Stimulated activated CD4-positive, alpha-beta T cell treated with anti-CD3 and anti-CD28 coated beads, Interleukin-12 subunit alpha, Interleukin-12 subunit beta, amount 100 ng/mL, for 48 hours (primary cell): ENCODE results near the gene GBX2.

Experiments
- DNase-seq, 3 donors: peaks; one replicate each; pipeline ENCODE4 v3.0.0-alpha.2; 2020; ENCODE audit warnings: low read depth in 2 of 3, low spot score in 1 of 3

GBX2 gene

DNA sequence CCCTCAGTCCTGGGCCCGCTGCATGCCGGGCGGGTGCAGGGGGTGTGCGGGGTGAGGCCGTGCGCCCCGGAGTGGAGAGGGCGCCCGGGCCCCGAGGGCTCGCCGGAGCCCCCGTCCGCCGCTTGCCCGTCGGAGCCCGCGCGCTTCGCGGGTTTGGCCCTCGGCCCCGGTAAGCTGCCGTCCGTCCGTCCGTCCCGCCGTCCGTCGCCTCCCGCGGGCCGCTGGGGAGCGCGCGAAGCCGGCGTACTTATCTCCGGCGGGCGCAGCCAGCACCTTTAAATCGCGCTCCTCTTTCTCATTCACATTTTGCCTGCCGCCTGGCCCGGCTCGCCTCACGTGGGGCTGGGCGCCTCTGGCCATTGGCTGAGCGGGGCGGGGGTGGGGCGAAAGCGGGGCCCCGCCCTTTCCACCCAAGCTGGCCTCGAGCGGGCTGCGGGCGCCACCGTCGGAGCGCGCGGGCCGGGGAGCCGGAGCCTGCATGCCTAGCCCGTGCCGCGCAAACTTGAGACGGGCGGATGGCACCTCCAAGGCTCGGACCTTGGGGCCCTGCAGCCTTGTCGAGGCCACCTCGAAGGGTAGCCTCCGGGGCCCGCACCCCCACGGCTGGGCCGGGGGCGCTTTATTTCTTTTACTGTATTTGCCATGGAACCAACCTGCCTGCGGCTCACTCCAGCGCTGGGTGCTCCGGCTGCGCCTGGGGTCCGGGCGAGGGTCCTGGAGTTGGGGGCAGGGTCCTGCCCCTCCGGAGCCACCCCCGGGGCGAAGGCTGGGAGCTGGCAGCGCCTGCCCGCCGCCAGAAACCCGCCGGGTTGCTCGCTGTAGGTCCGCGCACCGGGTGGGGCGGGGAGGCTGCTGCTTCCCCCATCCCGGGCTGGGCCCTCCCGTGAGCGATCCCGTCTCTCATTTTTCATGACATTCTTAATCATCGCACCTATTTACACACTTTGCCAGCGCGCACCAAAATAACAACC is at the start of gene GBX2:
TSS of gene GBX2 (minus strand) at position 277 of the 971 bp plus-strand sequence. CDS start 415 bp downstream, outside the sequence.
- no peak for DNase-seq

DNA sequence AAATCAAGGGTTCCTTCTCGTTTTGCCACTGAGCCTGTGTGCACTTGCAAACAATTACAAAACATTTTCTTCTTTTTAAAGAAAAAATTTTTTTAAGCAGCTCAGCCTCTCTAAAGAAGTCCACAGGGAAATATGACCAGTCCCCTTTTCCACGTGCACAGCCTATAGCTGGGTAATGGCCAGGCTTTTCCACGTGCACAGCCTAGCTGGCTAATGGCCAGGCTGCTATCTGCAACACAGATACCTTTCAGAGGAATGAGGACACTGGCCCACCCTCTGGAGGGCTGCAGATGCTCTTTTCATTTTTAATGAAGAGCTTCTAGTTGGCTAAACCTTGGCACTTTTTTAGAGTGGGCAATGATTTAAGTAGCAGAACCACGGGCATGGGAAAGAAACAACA is 49.7 kb upstream of the GBX2 start:
- no peak for DNase-seq

DNA sequence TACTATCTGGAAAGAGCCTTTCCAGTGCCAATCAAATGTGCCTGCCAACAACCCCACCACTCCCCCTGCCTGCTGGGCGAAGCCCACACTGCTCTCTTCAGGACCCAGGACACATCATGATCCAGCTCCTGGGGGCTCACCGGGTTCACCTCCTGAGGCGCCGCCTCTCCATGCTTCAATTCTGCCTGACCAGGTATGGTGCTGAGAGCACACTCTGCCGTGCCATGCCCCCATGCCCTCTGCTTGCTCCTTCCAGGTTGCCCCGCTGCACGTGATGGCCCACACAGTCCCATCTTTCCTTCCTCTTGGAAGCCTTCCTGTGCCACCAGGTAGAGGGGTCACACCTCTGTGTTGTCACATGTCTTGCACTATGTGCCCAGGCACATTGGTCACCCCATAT is 48.5 kb upstream of the GBX2 start:
- no peak for DNase-seq

DNA sequence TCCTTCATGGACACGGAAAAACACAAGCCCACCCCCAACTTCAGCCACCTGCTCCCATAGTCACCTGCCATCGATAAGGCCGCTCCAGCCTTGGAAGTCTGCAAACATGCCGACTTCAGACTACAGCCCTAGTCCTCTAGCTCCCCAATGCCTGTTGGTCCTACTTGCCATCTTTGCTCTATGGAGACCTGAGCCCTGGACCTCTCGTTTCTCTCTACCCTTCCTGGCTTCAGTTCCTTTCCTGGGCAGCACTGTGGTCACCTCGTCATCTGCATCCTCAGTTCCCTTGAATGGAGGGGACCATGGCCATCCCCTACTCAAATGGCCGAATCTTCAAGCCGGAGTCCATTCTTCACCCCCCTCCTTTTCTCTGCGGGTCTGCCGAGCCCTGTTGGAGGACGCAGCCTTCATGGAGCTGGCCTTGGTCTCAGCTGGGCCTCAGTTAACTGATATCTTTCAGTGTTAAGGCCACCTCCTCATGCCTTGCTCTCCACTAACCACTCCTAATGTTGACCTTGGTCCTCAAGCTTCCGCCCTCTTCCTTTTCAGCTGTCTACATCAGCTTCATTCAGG is 47.7 kb upstream of the GBX2 start:
- DNase-seq, result no peak

DNA sequence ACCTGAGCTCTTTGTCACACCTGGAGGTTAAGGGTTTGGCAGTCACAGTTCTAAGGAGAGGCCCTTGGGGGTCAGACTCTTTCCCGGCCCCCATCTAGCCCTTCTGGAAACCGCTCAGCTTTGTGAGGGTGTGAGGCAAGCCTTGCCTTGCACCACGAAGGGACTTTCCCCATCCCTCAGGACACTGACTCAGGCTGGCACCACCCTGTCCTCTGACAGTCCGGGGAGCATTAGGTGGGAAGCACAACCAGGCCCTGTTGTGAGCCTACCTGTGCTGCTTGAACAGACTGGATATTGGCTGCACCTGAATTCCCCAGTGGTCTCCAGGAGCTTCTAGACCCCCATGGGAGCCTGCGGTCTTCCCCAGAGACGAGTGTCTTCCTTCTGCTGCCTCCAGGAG is 47.0 kb upstream of the GBX2 start:
- no peak for DNase-seq

DNA sequence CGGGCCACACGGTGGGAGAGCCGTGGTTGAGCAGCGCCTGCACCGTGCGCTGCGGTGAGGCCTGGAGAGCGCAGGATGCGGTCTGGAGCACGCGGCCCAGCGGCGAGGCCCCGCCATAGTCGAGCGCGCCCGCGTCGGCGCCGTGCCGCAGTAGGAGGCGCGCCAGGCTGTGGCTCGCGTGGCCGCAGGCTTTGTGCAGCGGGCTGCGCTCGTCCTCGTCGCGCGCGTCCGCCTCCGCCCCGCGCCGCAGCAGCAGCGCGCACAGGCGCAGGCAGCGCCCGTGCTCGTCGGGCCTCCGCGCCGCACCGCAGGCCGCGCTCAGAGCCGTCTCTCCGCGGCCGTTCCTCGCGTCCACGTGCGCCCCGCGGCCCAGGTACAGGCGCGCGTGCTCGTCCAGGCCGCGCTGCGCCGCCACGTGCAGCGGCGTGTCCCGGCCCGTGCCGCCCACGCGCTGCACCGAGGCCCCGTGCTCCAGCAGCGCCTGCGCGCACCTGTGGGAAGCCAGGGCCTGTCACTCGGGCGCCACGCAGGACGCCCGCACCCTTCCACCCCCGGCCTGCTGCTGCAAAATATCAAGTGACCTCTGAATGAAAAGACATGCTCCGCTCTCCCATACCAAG is 46.3 kb upstream of the GBX2 start:
- no peak for DNase-seq

DNA sequence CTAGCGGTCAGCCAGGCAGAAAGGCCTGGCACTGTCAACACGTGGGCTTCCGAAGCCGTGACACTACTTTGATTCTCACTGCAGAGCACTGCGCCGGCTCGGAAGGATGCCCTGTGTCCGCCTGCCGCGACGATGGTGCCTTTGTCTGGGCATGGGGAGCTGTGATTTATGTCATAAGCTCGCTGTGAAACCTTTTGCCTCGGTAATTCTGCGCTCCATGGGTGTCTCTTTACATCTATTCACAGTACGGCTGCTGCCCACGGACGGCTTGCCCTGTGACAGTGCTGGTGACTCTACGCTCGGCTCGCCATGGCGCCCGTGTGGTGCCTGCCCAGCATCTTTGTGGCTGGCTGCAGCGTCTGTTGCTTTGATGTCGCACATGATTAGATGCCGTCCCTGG is 43.1 kb upstream of the GBX2 start:
- no peak for DNase-seq

DNA sequence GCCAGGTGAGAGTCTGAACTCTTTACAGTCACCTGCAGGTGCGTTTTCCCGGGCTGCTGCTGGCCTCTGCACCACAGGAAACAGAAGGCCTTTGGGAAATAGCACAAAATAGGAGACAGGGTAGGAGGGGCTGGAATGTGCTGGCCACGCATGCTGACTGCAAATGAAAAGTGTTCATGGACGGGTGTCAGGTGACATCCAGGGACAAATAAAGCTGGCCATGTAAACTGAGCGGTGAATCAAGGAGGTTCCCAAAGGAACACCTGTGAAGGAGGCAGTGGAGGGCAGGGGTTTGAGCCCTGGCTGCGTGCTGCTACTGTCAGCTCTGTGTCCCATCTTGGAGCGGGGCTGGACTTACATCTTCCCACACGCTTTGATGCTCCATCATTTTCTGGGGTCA is 42.4 kb upstream of the GBX2 start:
- DNase-seq, result no peak

DNA sequence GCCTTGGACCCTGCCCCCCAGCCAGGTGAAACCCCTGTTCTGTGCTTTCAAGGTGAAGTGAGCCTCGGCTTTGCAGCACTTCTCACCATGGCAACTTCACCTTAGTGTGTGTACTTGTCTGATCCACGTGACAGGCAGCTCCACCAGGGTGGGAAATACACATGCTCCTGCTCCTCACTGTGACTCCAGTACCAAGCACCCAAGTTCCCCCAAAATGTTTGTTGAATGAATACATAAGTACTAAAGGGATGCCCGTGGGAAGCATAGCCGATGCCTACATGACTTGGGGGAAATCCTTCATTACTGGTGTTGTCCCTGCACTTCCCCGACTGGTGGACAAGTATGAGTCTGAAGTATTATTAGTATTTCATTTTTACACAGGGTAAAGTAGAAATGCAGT is 41.8 kb upstream of the GBX2 start:
- DNase-seq, result no peak

DNA sequence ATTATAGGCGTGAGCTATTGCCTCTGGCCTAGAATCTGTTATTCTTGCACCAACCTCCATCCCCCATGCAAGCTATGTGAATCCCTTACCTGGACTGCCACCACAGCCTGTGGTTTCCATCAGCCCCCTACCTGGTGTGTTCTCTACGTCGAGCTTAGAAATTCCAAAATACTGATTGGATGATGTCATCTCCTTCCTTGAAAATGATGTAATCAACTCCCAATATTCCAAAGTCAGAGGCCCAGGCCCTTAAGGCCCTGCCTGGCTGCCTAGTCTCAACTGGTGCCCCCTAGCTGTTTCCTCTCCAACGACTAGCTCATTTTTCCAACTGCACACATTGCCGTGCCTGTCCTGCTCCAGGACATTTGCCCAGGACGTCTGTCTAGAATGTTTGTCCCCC is 41.3 kb upstream of the GBX2 start:
- DNase-seq, result no peak

DNA sequence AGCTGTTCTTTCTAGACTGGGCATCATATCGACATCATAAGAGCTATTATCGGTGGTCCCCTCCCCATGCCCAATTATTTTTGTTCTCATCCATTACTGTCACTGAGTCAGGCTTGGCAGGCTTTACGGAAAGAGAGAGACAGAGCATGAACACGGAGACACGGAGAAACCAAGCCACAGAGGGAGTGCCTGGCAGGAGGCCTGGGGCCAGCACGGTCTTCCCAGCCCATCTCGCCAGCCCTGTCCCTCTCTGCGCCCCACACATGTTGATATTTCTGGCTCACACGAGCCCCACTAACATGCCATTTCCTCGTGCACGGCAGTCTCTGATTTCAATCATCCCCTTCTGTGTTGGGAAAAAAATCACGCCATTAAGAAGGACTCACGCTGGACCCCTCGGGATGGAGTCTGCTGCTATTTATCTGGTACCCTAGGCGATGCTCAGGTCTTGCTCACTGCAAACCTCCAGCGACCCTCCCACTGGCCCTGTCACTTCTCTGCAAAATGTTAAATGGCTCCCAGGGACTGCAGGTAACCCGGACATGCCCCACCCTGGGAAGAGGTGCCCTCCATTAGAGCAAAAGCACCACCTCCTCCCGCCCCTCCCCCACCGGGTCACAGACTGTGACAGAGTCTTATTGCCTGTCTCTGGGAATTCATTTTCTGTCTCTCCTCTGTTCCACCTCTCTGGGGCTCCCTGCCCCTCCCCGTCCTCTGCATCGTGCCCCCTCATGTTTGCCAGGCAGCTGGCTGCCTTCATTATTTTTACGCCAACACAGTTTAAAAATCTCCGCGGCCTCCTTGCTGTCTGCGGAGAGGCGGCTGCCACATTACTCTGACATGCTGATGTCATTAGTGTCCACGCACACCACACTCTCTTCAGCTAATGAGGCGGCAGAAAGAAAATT is 40.1 kb upstream of the GBX2 start:
- no peak for DNase-seq

DNA sequence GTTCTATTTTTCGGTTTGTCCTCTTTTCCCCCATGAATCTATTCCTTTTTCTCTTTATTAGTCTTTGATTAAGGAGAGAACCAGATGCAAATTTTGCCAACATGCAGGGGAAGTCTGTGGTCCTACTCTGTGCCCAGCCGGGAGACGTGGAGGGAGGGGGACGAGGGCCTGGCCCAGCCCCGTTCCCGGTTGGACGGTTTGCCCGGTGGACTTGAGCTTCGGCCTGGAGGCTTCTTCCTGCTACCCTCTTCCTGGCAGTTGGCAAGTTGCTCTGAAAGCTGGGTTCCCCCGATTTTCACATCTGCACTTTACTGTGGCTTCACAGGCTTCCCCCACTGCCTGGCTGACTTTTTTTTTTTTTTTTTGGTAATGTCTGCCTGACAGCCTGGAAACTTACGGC is 39.3 kb upstream of the GBX2 start:
- no peak for DNase-seq

DNA sequence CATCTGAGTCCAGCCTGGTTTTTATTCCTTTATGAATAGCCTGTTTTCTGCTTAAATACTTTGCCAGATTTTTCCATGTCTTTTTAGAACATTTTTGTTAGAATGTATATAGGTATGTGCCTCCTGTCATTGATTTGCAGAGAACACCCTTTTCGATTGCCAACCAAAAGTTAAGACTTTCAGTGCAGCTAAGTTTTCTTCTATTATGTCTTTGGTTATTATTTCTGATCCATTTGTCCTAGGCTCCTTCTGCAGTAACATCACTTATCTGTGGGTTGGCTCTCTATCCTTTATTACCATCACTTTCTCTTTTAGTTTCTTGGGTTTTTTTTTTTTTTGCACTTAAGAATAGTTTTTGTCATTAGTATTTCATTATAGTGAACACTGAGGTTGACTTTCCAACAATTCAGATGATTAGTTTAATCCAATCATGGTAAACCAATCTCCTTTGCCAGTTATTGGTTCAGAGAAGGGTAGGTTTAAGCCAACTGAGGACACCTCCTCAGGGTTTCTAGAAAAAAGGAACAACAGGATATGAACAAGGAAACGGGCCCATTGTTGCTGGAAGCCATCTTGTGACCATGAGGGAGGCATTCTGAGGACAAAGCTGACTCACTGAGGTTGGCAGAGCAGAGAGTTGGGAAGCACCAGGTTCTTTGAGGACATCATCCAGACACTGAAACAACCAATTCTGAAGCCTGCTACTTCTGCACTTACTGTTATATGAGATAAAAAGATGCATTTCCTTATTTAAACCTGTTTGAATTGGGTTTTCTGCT is 37.9 kb upstream of the GBX2 start:
- no peak for DNase-seq

DNA sequence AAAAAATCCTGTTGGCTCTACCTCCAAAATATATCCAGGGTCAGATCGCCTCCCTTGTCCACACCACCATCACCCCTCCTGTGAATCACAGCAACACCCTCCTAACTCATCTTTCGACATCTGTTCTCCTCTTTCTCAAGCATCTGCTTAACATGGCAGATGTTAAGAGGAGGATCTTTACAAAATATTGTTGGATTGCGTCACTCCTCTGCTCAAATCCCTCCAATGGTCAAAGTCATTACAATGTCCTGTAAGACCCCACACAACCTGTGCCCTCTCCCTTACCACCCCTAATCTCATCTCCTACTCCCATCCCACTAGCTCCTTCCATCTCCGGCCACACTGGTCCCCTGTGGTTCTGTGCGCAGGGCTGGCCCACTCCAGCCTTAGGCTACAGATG is 36.8 kb upstream of the GBX2 start:
- DNase-seq, result no peak

DNA sequence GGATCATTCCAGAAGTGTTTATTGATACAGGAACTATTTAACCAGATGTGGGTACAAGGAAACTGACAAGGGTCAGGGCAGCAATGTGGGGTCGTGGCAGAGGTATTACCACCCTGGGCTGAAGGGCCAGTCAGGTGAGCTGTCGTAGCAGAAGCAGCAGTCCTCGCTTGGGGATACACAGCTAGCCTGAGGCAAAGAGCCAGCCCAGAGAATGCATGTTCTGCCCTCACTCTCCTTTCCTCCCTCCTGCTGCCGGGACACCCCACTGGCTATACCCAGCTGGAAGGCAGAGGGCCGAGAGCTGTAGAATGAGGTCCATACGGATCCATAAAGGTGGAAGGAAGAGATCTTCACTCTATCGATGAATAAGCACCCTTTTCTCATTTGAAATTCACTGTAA is 32.2 kb upstream of the GBX2 start:
- no peak for DNase-seq

DNA sequence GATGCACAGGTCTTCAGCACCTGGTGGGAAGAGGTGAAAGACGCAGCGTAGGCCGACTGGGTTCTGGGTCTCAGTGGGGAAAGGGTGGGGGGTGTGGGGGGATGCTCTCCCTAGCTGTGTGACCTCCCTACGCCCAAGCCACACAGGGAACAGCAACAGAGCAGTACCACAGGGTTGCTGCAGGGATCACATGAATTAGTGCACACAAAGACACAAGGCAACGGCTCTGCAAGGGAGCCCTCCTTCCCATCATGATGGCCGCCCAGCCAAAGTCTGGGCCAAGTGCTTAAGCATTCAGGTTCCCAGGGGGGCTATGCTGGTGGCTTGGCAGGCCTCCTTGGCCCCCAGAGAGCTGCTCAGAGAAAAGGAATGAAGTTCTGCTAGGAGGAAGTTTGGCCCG is 28.2 kb upstream of the GBX2 start:
- no peak for DNase-seq

DNA sequence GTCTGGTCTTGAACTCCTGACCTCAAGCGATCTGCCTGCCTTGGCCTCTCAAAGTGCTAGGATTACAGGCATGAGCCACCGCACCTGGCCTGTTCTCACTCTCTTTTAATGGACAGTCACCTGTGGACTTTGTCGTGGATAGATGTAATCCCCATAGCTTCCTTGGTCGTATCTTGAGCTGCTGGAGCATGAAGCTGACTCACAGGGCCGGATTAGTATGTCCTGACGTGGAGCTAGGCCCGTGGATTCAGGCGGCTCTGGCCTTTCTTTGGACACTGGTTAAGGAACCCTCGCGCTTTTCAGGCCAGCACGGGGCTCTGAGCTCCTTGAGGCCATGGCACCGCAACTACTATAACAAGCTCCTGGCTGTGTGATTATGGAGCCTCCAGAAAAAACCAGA is 27.5 kb upstream of the GBX2 start:
- DNase-seq, result no peak

DNA sequence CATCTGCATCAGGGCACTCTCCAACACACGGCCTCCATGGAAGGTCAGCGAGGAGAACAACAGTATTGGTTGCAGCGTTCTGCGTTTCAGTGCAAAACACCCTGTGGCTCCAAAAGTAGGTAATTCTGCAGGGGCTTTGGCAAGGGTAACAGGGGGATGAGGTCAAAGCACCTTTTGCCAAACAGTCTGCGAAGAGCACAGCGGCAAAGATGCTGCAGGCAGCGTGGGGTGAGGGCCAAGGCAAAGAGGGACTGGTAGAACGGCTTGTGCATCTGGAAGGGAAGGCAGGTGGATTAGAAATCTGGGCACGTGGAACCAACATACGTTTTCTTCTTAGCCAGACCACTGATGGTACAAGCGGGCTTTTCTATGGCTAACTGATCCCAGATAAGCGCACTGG is 26.6 kb upstream of the GBX2 start:
- DNase-seq, result no peak

DNA sequence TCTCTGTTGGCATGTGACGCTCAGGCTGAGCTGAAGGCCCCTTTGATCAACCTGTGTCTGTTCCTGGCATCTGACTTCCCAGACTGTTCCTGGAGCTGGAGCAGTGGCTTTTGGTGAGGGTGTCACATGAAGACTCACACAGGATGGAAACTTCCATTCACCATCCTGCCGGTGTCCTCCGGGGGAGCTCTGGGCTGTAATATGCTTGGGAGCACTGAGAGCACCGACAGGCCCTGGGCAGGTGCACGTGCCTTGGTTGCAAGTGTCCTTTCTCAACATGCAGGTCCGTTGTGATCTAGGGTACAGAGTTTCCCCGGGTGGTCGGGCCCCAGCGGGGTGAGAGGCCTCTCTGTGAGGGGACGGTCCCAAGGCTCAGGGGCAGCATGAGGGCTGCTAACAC is 24.8 kb upstream of the GBX2 start:
- DNase-seq, result no peak

DNA sequence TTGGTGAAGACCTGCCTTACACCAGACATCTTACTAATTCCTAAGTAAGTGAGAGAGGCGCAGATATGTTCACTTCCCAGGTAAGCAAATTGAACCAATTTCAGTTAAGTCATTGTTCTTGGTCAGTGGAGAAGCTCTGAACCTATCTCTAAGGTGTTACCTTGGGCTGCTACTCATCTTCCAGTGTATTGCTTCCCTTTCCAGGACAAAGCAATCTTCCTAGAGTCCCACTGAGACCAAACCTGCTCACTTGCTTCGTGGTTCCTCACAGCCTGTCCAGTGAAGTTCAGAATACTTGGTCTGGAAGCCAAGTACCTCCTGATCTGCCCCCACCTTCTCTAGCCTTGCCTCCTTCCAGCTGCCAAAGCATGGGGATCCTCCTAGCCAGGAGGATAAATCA is 22.5 kb upstream of the GBX2 start:
- DNase-seq, result no peak

DNA sequence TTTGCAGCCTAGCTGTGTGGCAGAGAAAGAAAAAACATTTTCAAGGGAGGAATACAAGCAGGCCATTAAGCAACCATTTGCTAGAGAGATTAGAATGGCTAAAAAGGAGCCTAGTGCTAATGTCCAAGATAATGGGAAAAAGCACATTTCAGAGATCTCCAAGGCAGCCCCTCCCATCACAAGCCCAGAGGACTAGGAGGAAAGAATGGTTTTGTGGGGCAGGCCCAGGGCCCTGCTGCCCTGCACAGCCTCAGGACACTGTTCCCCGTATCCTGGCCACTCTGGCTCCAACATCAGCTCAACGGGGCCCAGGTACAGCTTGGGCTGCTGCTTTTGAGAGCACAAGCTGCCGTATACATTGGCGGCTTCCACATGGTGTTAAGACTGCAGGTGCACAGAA is 16.5 kb upstream of the GBX2 start:
- DNase-seq, result no peak
